ENCODE results near the gene HIVEP2. TPM values are rescaled to one million over a fixed set of nuclear protein-coding genes. Genes with fewer than 3 reads are reported as not detected.

Gene HIVEP2
- total RNA-seq, 1 donor from 2014 or later = 10.6 TPM

Other genes with a start within 250 kb of the HIVEP2 start
- 16.9 and 18.5 TPM in 2 replicates for gene AIG1, start 115.7 kb upstream of the HIVEP2 start, total RNA-seq

Measured in dermis blood vessel endothelial cell (primary cell).